ENCODE measurements around the gene HOXC13. TPM values are rescaled to one million over a fixed set of nuclear protein-coding genes. Genes with fewer than 3 reads are reported as not detected.

HOXC13 gene
- total and polyA plus RNA-seq, 9 of the 15 experiments (the other 6 are each of a cell fraction or from before 2014, with no cell fraction given): 0.03 to 0.29 (median 0.17) TPM; not detected in 2

DNA sequence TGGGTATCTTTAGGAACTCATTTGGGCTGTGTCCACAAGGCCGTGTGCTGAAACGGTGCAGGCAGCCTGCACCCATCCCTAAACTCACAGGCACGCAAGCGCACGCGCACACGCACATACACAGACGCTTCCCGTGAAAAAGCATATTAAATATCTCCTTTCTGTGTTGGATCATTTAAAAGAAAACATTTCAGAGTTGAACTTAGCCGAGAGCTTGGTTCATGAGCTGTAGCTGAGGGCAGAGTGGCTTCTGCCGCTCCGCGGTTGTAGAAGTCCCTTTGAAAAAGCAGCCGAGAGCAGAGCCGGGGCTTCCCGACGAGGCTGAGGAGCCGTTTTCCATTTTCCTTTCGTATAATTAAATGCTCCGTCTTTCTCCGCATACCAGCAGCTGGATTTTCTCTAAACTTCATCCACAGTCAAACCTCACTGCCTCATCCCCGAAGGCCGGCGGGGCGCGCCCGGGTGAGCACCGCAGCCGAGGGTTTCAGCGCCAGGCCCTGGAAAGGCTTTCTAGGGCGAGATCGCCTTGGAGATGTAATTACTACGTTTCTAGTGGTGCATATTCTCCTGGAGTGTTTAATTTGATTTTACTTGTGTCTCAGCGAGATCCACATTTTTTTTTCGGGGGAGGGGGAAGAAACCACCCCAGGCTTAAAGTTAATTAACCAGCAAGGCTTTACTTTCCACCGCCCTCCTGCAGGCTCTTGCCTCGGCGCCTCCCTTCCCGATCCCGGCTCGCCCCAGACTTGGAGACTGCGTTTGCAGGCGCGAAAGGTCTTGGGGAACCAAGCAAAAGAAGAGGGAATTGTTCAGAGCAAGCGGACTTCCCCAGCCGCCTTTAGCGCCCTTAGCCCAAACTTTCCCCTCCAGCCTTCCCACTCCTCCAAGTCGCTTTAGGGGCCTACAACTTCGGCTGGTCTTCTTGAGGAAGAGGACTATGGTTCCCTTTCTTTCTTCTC lies 3.0 kb upstream of the HOXC13 start:
- BruUV-seq (replicated peaks): no TSS peak
- Histone ChIP-seq H3K36me3 (ENCODE audit: control insufficient read depth, insufficient read depth, low read length) (no peaks in the 10 kb centered on the region), H3K9me3 (replicated peaks; ENCODE audit: control insufficient read depth, insufficient read depth, low read depth, low read length) (no peaks in the 10 kb centered on the region), H3K4me3 (no peak overlapping the region), H3K4me2 (ENCODE audit: insufficient read depth, low read length) (no peak overlapping the region), H3K9me1 (ENCODE audit: control insufficient read depth, insufficient read depth, low read length) (no peaks in the 10 kb centered on the region), H3K9ac (ENCODE audit: insufficient read depth in 1 of 2, low read depth in 2 of 2, low read length in 2 of 2) (no peak overlapping the region), H4K20me1 (replicated peaks; ENCODE audit: control insufficient read depth, insufficient read depth, low read length) (no peaks in the 10 kb centered on the region), H3K27ac (ENCODE audit: extremely low read depth, low read depth, low read length) (no peak overlapping the region), H3K4me1 (replicated peaks in 1 of 2; ENCODE audit: control insufficient read depth in 2 of 2, insufficient read depth in 2 of 2, low read length in 2 of 2) (peaks cover 0 to 24% of the 10 kb centered on the region in 2 experiments; a peak in 2 of 5 replicates), H2AFZ (ENCODE audit: low read depth, low read length) (no peak overlapping the region), H3K79me2 (ENCODE audit: control insufficient read depth, insufficient read depth, low read length) (no peaks in the 10 kb centered on the region), H3K27me3 (ENCODE audit: control insufficient read depth in 2 of 2, insufficient read depth in 2 of 2, low read length in 2 of 2) (peaks cover 38 to 68% of the 10 kb centered on the region in 2 experiments)
- CTCF ChIA-PET (ENCODE audit: low intra/inter-chr PET ratio): no interaction called here
- POLR2A ChIA-PET: interaction anchor here (0.6 kb wide), 2 partner anchors 34 to 1369 kb away, joined by 3 to 4 read pairs; no protein-coding TSS in a partner anchor
- intact Hi-C loops (cut with micrococcal nuclease): no loop called here
- ATAC-seq (no peak), DNase-seq (ENCODE audit: extremely low read depth in 1 of 4, low spot score in 3 of 4) (no peak), FAIRE-seq (no peak)
- in situ Hi-C loops (cut with MboI): no loop called here
- WGBS (ENCODE audit: insufficient coverage, low coverage, missing lambda C conversion rate): 23% methylated on average over 44 of the region's 49 CpGs
- no peak for TF ChIP-seq SMAD2 (IDR thresholded peaks at IDR 0.05; ENCODE audit: low read depth, low read length)
- TF ChIP-seq ZFP36 (IDR thresholded peaks at IDR 0.05; ENCODE audit: low read depth, low read length, partially characterized antibody): no peak
- TF ChIP-seq, protein P1, sequence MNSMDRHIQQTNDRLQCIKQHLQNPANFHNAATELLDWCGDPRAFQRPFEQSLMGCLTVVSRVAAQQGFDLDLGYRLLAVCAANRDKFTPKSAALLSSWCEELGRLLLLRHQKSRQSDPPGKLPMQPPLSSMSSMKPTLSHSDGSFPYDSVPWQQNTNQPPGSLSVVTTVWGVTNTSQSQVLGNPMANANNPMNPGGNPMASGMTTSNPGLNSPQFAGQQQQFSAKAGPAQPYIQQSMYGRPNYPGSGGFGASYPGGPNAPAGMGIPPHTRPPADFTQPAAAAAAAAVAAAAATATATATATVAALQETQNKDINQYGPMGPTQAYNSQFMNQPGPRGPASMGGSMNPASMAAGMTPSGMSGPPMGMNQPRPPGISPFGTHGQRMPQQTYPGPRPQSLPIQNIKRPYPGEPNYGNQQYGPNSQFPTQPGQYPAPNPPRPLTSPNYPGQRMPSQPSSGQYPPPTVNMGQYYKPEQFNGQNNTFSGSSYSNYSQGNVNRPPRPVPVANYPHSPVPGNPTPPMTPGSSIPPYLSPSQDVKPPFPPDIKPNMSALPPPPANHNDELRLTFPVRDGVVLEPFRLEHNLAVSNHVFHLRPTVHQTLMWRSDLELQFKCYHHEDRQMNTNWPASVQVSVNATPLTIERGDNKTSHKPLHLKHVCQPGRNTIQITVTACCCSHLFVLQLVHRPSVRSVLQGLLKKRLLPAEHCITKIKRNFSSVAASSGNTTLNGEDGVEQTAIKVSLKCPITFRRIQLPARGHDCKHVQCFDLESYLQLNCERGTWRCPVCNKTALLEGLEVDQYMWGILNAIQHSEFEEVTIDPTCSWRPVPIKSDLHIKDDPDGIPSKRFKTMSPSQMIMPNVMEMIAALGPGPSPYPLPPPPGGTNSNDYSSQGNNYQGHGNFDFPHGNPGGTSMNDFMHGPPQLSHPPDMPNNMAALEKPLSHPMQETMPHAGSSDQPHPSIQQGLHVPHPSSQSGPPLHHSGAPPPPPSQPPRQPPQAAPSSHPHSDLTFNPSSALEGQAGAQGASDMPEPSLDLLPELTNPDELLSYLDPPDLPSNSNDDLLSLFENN (IDR thresholded peaks at IDR 0.05; ENCODE audit: low read depth in 2 of 2, low read length in 2 of 2): no peak
- TF ChIP-seq ZNF609 (CRISPR knock-in tag; IDR thresholded peaks at IDR 0.05; ENCODE audit: borderline replicate concordance): no peak
- no peak for TF ChIP-seq ZNF639 (CRISPR knock-in tag; conservative IDR thresholded peaks at IDR 0.05 in 1 of 2, IDR thresholded peaks at IDR 0.05 in 1 of 2)
- TF ChIP-seq HOXB6 (CRISPR knock-in tag; IDR thresholded peaks at IDR 0.05; ENCODE audit: borderline replicate concordance): no peak

Data from K562 (cell line).